HG02588 (cell line): Measurements from ENCODE around the gene PPP1R9B.

ENCODE experiments used
- ATAC-seq: cut with Tn5 transposase; IDR thresholded peaks from one replicate; pipeline ENCODE4 v1.9.1; 2021; ENCODE audit warnings: mild to moderate bottlenecking, moderate library complexity; ENCODE audit not compliant: unreplicated experiment

PPP1R9B gene

DNA sequence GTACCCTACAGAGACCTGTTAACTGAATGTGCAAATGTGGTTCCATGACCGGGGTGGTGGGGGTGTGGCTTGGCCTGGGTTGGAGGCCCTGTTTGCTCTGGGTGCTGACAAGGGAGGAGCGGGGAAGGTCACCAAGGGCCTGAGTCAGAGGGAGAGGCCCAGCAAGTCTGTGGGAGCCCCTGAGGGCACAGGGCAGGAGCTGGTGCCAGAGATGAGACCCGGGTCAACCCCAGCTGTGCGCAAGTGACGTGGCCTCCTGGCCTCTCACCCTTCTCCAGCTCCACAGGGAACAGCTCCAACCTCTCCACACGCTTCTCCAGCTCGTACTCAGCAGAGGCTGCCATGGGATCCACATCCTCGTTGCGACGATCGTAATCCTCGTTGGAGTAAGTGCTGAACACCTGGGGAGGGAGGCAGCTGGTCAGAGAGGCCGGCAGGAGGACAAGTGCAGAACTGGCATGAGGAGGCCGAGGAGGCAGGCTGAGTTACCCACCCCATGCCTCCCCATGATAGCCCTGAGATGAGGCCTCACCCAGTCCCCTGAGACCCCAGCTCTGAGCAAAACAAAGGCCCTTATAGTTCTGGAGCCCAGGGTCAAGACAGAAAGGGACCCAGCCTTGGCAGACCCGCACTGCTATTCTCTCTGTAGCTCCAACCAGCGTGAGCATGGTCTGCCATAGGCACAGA, 5.5 kb downstream of the PPP1R9B start:
- no peak for ATAC-seq

DNA sequence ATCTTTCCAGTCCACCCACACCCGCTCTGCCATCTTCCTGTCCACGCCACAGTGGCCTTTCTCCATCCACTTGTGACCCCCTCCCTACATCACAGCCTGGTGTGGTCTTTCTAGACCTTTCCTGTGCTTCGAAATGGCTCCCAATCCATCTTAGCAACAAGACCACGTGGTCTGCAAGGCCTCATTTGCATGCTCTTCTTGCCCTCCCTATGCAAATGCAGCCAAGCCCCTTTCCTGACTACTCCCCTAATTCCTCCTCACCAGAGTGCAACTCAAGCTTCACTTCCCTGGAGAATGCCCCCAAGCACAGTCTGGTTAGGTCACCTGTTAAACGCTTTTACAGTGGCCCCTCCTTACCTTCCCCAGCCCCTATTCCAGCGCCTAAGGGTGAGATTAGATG, 6.1 kb downstream of the PPP1R9B start:
- ATAC-seq: no peak

GRCh38 chr17:50143461-50144176, 6.9 kb downstream of the PPP1R9B start:
- no peak for ATAC-seq

- ATAC-seq: no peak
Measured at GRCh38 chr17:50141745-50142110, 8.7 kb downstream of the PPP1R9B start.

- ATAC-seq: no peak
Measured at GRCh38 chr17:50141026-50141744, 9.3 kb downstream of the PPP1R9B start.

DNA sequence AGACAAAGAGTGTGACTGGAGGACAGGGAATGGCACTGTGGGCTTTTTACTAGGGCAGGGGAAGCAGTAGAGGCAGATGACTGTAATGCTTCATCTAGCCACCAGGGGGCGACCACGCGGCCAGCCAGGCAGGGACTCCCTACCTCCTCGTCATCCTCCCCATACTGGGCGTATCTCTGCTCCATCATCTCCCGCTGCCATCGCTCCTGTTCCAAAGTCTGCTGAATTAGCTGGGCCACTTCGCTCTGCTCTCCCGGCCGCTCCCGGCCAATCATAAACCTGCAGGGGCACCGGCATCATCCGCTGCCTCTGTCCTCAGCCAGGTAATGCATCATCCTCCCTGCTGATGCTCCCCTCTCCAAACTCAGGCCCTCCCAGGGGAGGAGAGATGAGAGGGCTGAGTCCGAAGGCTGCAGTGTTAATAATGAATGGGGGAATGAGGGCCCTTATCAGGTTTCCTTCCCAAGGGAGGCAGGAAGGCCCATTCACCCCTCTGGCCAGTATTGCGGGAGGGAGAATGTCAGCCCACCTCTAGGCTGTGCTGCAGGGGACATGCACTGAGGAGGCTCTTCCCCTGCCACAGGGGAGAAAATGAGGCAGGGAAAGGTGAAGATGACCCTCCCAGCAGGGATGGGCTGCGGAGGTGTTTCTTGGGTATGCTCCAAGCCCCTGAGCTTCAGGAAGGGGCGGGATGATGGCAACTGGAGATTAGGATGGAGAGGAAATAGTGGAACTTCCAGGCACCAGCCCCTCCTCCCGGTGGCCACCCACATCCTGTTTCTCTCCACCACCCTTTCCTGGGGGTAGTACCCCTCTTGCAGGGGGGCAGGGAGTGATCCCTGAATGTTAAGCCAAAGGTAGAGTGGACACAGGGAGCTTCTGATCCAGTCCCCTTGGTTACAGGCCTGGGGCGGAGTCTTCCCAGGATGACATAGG, 10.3 kb downstream of the PPP1R9B start:
- ATAC-seq: no peak

DNA sequence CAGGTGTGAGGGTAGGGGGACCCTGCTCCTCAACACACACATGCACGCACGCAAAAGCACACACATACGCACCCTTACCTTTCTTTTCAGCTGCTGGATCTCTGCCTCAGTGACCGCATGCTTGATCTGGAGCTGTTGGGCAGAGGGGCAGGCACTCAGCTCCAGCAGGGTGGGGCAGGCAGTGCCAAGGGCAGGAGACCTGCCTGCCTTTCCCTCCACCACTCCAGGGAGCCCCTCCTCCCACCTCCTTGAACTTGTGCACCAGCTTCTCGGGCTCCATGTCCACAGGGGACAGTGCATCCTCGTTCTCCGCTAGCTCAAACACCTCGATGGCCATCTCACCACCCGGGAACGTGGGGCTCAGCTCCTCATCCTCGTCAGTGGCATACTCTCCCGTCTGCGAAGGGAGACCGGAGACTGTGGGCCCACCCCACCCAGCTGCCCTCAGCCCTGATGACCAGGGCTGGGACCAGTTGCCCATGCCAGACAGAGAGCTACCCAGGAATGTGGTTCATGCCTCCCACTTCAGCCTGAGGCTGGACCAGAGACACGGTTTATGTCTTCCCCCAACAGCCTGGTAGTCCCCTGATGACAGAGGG, 11.2 kb downstream of the PPP1R9B start:
- ATAC-seq: no peak

DNA sequence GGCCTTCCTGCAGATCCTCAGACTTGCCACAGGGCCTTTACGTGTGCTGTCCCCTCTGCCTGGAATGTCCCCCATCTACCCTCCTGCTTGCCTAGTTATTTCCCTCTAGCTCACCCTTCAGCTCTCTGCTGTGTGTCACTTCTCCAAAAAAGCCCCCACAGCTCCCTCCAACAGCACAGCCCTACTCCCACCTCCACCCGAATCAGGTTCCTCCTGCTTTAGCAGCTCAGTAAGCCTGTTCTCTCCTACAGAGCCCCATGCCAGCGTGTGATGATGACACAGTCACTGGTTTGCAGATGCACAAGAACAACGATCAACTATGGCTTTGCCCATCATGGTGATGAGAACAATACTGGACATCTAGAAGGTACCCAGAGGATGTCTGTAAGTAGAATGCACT, 13.4 kb downstream of the PPP1R9B start:
- ATAC-seq: no peak

DNA sequence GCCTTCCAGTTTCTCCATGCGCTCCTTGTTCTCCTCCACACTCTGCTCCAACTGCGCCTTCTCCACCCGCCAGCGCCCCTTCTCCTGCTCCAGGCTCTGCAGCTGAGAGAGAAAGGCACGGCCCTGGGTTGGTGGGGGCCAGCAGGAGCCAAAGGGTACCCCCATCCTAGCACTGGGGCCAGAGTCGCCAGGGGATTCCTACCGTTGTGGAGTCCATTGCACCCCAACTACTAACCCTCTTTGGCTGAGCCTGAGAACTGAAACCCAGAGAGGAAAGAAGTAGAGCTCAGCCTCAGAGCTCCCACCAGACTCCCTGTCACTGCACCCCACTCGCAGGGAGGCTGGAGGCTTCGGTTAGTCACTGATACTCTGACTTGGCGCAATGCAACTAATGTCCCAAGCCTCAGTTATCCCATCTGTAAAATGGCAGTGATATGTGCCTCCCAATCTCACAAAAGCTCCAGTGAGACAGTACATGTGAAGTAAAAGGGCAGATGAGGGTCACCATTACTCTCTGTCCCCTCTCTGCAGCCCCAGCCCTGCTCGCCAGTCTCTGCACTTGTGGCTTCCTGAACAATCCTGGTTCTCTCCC, 14.3 kb downstream of the PPP1R9B start:
- no peak for ATAC-seq

DNA sequence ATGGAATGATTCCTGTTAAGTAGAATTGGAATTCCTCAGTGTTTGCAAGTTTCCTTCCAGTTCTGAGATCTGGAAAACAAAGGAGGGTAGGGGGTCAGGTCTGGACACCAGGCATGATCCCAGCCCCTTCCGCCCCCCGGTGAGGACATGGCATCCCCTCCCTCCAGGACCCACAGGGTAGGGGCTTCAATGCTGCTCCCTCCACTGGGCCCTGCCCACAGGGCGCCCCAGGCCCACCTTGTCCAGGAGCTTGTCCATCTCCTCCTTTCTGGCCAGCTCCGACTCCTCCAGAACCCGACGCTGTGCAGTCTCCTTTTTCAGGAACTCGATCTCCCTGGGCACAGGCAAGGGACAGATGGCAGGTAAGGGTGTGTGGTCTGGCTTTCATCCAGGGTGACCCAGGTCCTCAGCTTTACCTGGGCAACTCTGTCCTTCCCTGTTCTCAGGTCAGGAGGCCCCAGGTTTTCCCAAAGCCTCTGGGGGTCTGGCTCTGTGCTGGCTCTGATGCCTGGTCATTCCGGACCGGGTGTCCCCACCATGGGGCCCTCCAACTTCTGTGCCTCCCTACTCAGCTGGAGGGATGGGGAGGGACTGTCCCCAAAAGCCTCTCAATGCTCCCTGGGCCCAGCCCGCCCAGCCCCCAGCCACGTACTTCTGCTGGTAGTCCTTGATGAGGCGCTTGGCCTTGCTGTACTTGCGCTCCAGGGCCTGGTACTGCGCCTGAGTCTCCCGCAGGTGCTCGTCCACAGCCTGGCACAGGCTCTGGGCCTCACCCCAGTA, 15.0 kb downstream of the PPP1R9B start:
- ATAC-seq: no peak

- ATAC-seq: no peak
Measured at GRCh38 chr17:50134206-50135110, 16.0 kb downstream of the PPP1R9B start.

DNA sequence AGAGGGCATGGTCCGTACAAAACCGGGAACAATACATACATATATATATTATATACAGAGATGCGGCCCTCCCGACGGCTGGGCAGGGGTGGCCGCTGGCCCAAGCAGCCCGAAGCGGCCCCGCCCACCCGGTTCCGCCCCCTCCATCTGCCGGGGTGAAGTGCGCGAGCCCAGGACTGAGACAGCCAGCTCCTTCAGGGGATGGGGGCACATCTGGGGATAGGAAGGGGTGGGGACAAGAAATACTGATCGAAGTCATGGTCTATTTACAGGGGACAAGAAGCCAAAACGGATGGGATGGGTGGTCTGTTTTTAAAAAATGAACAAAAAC, 16.7 kb downstream of the PPP1R9B start:
- no peak for ATAC-seq

- ATAC-seq: no peak
Measured at GRCh38 chr17:50133028-50133768, 17.3 kb downstream of the PPP1R9B start.

- no peak for ATAC-seq
Measured at GRCh38 chr17:50132104-50132794, 18.2 kb downstream of the PPP1R9B start.

GRCh38 chr17:50130559-50131305, 19.7 kb downstream of the PPP1R9B start:
- no peak for ATAC-seq

- no peak for ATAC-seq
Measured at GRCh38 chr17:50129728-50130558, 20.5 kb downstream of the PPP1R9B start, which contains the start of gene SAMD14. SAMD14 (minus strand) TSS chr17:50130160; CDS start chr17:50124959, 5,201 bp downstream.
